HG03432 (cell line): Measurements from ENCODE around the gene SYT1.
"Not testable (repeated sequence)": the region's sequence is repeated elsewhere in the genome, so short reads cannot be mapped to it uniquely, and the experiment has no call there.

Source experiments
- ATAC-seq: cut with Tn5 transposase; IDR thresholded peaks from one replicate; pipeline ENCODE4 v1.9.1; 2021; ENCODE audit warnings: mild to moderate bottlenecking, moderate library complexity; ENCODE audit not compliant: unreplicated experiment

SYT1 gene

GRCh38 chr12:79203058-79203647, 338.6 kb downstream of the SYT1 start:
- no peak for ATAC-seq

- no peak for ATAC-seq
Observed at GRCh38 chr12:79206871-79207270, 342.3 kb downstream of the SYT1 start.

GRCh38 chr12:79210403-79210802, 345.8 kb downstream of the SYT1 start:
- not testable (repeated sequence) for ATAC-seq

GRCh38 chr12:79217306-79217705, 352.7 kb downstream of the SYT1 start:
- ATAC-seq: no peak

GRCh38 chr12:79223210-79223609, 358.6 kb downstream of the SYT1 start:
- no peak for ATAC-seq

GRCh38 chr12:79223761-79224160, 359.2 kb downstream of the SYT1 start:
- ATAC-seq: no peak

- no peak for ATAC-seq
Observed at GRCh38 chr12:79227091-79227490, 362.5 kb downstream of the SYT1 start.

- ATAC-seq: no peak
Observed at GRCh38 chr12:79227646-79228045, 363.1 kb downstream of the SYT1 start.

GRCh38 chr12:79233341-79233781, 368.8 kb downstream of the SYT1 start:
- peak; percentile 82 for ATAC-seq

GRCh38 chr12:79236920-79237319, 372.3 kb downstream of the SYT1 start:
- ATAC-seq: no peak

- ATAC-seq: no peak
Observed at GRCh38 chr12:79238246-79238645, 373.7 kb downstream of the SYT1 start.

- no peak for ATAC-seq
Observed at GRCh38 chr12:79247494-79247893, 382.9 kb downstream of the SYT1 start.

- ATAC-seq: no peak
Observed at GRCh38 chr12:79250186-79250585, 385.6 kb downstream of the SYT1 start.

GRCh38 chr12:79250960-79251755, 386.6 kb downstream of the SYT1 start:
- ATAC-seq: no peak

GRCh38 chr12:79252358-79253075, 387.9 kb downstream of the SYT1 start:
- no peak for ATAC-seq

- no peak for ATAC-seq
Observed at GRCh38 chr12:79255288-79255687, 390.7 kb downstream of the SYT1 start.

GRCh38 chr12:79260923-79261322, 396.3 kb downstream of the SYT1 start:
- no peak for ATAC-seq

- ATAC-seq: no peak
Observed at GRCh38 chr12:79262938-79263337, 398.4 kb downstream of the SYT1 start.

- ATAC-seq: no peak
Observed at GRCh38 chr12:79266343-79267144, 402.0 kb downstream of the SYT1 start.

GRCh38 chr12:79267580-79267979, 403.0 kb downstream of the SYT1 start:
- no peak for ATAC-seq

GRCh38 chr12:79274501-79275064, 410.0 kb downstream of the SYT1 start:
- ATAC-seq: no peak
